ENCODE results near the gene SOX2.

Gene SOX2

GRCh38 chr3:181711325-181712135, at the start of gene SOX2:
TSS of gene SOX2 (plus strand) at chr3:181711925. CDS start at chr3:181712361, 436 bp downstream.
- DNase-seq = no peak

DNA sequence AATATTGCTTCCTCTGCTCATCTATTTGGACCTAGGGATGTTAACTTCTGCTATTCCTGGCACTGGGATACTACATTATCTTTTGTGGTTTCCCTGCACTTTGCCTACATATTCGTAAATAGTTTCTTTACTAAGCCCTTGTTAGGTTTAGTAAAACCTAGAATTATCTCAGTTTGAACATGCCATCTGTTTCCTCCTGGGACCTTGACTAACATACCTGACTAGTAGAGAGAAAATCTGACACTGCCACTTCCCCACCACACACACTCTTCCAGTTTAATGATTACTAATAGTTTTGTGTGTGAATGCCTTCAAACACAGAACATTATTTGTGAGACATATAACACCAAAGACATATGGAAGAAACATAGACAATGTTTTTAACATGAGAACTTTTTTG, 28.2 kb upstream of the SOX2 start:
- DNase-seq = no peak

GRCh38 chr3:181687190-181687589, 24.5 kb upstream of the SOX2 start:
- DNase-seq = no peak

GRCh38 chr3:181687731-181688130, 24.0 kb upstream of the SOX2 start:
- no peak for DNase-seq

DNA sequence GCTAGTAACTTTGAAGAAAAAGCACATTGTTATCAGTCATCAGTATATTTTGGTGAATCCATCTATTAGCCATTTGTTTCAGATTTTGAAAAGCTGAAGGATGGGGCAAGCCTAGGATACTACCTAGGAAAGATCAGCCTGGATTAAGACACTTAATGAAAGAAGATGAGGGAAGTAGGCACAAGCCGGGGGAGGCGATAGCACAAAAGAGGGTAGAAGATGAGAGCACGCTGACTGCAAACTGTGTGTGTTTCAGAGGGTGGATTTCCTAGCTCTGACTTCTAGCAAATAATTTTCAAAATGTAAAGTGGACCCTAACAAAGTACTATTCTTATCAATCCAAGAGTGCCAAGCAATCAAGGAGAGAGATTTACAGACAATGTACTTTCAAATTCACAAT, 22.2 kb upstream of the SOX2 start:
- DNase-seq = no peak

GRCh38 chr3:181690769-181691168, 21.0 kb upstream of the SOX2 start:
- no peak for DNase-seq

DNA sequence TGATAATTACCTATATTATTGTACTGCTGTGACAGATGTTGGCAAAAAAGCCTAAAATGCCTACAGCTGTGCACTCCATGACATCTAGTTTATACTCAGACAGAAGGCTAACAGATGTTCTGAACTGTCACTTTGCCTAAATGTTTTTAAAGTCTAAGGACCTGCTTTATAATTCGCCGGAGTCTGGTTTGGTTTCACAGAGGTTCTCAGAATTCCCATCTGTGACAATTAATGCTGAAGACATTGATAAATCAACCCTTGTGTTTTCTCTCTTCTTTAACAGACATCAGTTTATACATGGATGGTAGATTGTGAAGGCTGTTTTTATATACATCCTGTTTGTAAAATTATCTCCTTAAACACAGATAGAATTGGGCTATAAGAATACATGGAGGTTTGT, 19.8 kb upstream of the SOX2 start:
- no peak for DNase-seq

DNA sequence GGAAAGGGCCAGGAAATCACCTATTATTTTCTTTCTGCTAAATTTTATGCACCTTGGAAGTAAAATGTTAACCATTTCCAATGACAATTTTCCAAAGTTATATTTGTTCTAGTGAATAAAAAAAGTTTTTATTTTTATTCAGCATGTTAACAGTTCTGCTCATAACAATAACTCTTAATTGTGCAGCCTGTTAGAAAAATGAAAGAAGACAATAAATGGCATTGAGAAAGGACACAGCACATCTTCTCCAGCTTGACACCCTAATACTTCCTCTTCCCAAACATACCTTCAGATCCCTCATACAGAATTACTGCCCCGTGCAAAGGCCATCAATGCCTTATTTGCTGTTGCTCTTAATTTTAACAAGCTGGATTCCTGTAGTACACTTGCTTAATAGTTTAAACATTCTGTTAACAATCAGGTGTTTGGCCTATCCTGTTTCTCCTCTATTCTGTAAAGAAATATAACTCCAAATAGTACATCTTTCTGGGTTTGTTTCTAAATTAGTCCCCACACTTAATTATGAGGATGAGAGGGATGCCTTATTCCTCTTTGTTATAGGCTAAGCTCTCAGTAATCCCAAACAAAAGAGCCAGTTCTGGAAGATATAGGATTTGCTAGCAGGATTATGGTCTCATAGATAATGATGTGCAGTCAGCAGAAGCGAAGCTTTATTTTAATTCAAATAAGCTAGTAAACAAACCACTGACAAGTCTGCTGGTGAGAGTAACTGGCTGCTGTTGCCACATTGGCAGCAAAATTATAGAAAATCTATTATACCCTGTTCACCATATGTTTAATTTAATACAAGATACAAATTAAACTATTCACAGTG, 19.2 kb upstream of the SOX2 start:
- no peak for DNase-seq

DNA sequence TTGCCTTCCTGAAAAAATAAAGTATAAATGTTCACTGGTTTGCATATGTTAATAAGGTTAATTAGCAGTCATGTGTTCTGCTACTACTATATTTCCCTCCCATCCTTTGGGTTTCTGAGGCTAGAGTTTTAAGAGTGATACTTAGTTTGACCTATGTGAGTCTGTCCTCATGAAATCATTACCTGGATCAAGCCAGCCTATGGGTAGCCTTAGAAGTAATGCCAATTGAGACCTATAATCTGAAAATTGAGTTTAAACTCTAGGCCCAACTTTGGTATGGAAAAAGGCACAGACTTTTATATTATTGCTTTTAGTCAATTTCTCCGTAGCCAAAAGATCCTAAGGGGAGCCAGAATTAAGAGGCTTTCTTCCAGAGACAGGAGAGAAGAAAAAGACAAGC, 18.4 kb upstream of the SOX2 start:
- DNase-seq = no peak

- DNase-seq = no peak
Observed at GRCh38 chr3:181694805-181695660, 16.7 kb upstream of the SOX2 start.

GRCh38 chr3:181695661-181696491, 15.8 kb upstream of the SOX2 start:
- DNase-seq = no peak

DNA sequence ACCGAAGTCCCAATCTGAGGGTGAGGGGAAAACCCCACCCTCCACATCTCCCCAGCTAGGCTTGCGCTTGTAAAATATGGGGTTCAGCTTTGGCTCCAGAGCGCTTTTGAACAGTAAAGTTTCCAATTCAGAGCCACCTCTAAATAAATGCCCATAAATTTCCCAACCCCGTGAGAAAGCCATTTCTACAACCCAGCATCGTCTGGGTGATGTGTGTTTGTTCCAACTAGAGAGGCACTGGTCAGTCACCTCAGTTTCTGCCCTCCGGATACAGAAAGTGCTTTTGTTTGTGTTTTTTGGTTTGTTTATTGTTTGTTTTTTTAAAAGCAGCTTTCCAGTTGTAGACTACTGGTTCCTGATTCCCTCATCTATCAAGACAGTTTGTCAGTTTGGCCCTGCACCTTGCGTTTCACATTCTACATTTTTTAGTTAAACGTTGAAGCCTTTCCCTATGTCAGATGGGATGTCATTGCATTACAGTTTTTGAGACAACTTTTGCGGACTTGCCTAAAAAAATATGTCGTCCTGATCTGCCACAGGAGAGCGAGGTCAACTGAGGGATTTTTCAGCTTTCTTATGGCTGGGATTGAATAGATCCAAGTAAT, 15.0 kb upstream of the SOX2 start:
- no peak for DNase-seq

GRCh38 chr3:181698263-181698954, 13.3 kb upstream of the SOX2 start:
- DNase-seq = no peak

DNA sequence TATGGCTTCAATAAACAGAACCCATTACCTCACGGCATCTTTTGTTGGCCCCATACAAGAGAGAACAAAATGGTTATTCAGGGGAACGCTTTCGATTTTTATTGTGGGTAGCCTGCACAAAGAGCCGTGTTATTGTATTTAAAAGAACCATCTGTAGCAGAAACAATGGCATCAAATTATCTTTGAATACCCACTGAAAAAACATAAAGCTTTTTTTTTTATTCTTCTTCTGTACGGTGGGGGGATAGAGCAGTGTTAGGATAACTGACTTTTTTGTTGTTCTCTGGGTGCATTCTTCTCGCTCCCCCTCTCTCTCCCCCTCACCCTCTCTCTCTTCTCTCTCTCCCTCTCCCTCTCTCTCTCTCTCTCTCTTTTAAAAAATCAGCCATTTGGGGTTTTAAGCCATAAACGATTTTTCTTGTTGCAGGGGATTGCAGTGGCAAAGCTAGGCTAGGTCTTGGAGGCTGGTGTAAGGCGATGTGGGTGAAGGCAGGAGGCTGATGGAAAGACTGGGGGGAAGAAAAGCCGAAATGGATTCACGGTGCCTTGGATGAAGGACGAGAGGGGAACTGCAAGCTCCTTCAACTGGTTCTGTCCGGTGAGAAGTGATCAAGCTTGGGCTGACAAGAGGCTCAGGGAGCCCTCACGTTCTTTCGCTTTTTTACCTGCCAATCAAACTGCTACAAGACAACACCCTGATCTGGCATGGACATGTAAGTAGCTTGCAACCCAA, 12.4 kb upstream of the SOX2 start:
- no peak for DNase-seq

- DNase-seq = no peak
Observed at GRCh38 chr3:181700168-181701087, 11.3 kb upstream of the SOX2 start.

DNA sequence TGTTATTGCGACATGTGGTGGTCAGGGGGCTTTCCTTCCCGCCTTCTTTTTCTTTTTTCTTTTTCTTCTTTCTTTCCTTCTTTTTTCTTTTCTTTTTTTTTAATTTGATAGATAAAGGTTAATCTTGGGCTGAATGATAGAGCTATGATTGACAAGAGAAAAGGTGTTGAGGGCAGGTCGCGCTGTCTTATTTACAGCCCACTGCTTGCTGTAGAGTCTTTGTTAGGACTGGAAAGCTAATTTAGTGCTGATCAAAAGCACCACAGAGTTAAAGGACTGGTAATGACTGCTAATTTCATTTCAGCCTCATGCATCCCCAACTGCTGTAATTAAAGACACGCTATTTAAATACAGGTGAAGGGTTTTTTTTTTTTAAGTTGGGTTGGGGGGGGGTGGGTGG, 10.6 kb upstream of the SOX2 start:
- no peak for DNase-seq

- no peak for DNase-seq
Observed at GRCh38 chr3:181703601-181704420, 7.9 kb upstream of the SOX2 start.

DNA sequence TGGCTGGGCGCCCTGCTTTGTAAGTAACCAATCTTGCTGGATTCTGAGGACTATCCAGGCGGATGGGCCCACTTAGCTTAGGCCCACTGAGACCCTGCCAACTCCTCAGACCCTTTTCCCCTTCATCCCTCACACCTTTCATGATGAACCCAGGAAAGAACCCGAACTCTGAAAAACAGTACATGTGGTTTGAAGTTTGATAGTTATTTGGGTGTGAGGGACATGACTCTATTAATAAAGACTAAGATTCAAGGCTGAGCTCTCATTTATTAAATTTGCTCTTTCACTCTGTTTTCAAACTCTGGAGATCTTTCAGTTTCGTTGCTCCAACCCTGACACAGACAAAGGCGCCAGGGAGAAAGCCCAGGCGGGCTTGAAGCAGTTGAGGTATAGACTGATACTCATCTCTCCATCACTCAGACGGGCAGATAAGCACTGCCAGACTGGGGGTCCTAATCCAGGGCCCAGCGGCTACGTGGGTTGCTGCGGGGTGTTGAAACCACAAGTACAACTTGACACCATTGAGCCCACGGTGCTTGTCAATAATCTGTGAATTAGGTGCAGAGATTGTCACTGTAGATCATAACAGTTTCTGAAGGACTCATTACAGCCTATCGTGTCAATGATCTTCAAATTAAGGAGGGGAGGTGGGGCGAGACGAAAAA, 7.2 kb upstream of the SOX2 start:
- DNase-seq = no peak
